ENCODE measurements around the gene EMP1. TPM values are rescaled to one million over a fixed set of nuclear protein-coding genes. Genes with fewer than 3 reads are reported as not detected.

Gene EMP1
- total and polyA plus RNA-seq, 2 of the 8 experiments (the other 6 are each of a cell fraction or from before 2014, with no cell fraction given), result 0.17 to 0.65 TPM

DNA sequence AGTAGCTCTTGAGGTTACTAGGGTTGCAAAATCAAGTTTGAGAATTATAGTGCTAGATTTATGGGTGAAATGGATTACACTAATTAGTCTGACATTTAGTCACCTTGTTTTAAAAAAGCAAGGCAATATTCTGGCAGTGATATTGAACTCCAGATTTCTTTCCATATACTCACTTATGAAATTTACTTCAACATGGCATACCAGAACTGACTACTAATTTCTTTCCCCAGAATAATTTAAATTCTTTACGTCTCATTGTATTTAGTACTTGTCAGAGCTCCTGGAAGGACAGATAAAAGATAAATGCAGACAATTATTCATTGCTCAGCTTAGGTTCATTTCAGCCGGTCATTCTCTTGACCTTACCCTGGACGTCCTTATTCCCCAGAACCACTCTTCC, 24.3 kb downstream of the EMP1 start:
- Histone ChIP-seq H3K18ac (ENCODE audit: extremely low read depth, low read length) (no peak overlapping the region), H3K4me1 (replicated peaks in 1 of 4; ENCODE audit: control insufficient read depth in 3 of 4, insufficient read depth in 4 of 4, low read length in 3 of 4) (no peaks in the 10 kb centered on the region), H3K56ac (replicated peaks; ENCODE audit: insufficient read length, low read depth, low read length) (no peak overlapping the region), H3K36me3 (ENCODE audit: control insufficient read depth in 2 of 4, insufficient read depth in 4 of 4, low read length in 3 of 4) (no peaks in the 10 kb centered on the region), H4K5ac (ENCODE audit: insufficient read length, low read depth, low read length) (no peak overlapping the region), H3K27me3 (replicated peaks in 1 of 4; ENCODE audit: control insufficient read depth in 3 of 4, extremely low read depth in 1 of 4, insufficient read depth in 3 of 4, low read length in 3 of 4) (no peaks in the 10 kb centered on the region), H4K20me1 (replicated peaks in 1 of 2; ENCODE audit: control insufficient read depth in 1 of 2, insufficient read depth in 2 of 2, low read length in 2 of 2) (no peaks in the 10 kb centered on the region), H3K4me2 (ENCODE audit: insufficient read depth in 1 of 2, low read depth in 2 of 2, low read length in 2 of 2) (no peak overlapping the region), H3K4ac (replicated peaks; ENCODE audit: insufficient read length, low read depth, low read length) (no peak overlapping the region), H2BK120ac (replicated peaks; ENCODE audit: low read depth, low read length) (no peak overlapping the region), H2BK15ac (ENCODE audit: low read length) (no peak overlapping the region), H2BK5ac (ENCODE audit: low read depth, low read length) (no peak overlapping the region), H3K9ac (replicated peaks in 1 of 4; ENCODE audit: extremely low read depth in 1 of 4, low read depth in 3 of 4, low read length in 3 of 4) (no peak overlapping the region), H3K27ac (ENCODE audit: low read depth, low read length) (no peak overlapping the region), H3K9me3 (ENCODE audit: insufficient read depth in 2 of 2, low read depth in 1 of 2, low read length in 1 of 2) (peaks cover 10 to 11% of the 10 kb centered on the region in 2 experiments; a peak in 1 of 4 replicates), H3K23ac (ENCODE audit: insufficient read length) (no peak overlapping the region), H3K23me2 (ENCODE audit: low read depth, low read length) (no peaks in the 10 kb centered on the region), H2BK12ac (ENCODE audit: low read depth, low read length) (no peak overlapping the region), H4K8ac (ENCODE audit: extremely low read depth, insufficient read depth, low read length) (no peak overlapping the region), H3K14ac (ENCODE audit: insufficient read length) (no peak overlapping the region), H2BK20ac (ENCODE audit: low read length) (no peak overlapping the region), H2AK5ac (ENCODE audit: low read depth, low read length) (no peak overlapping the region), H2AFZ (ENCODE audit: low read length) (no peak overlapping the region), H3K79me2 (ENCODE audit: control insufficient read depth in 1 of 2, insufficient read depth in 2 of 2, low read length in 2 of 2) (no peaks in the 10 kb centered on the region), H3K79me1 (ENCODE audit: low read depth, low read length) (no peaks in the 10 kb centered on the region), H3K4me3 (ENCODE audit: extremely low read depth in 1 of 4, insufficient read depth in 2 of 4, low read depth in 3 of 4, low read length in 4 of 4) (no peak overlapping the region), H4K91ac (replicated peaks; ENCODE audit: insufficient read length, low read length) (no peak overlapping the region)
- FAIRE-seq (no peak), DNase-seq (ENCODE audit: low read depth in 1 of 2, low spot score in 2 of 2) (no peak)
- POLR2A ChIA-PET (ENCODE audit: partially characterized antibody), result no interaction called here
- TF ChIP-seq POU5F1 (IDR thresholded peaks at IDR 0.05; ENCODE audit: low read depth, low read length) (no peak), CBX5 (IDR thresholded peaks at IDR 0.05; ENCODE audit: low read depth, low read length) (no peak), RNF2 (IDR thresholded peaks at IDR 0.05; ENCODE audit: borderline replicate concordance, low read depth, low read length, missing control alignments, poor library complexity, severe bottlenecking) (no peak), CTBP2 (IDR thresholded peaks at IDR 0.05; ENCODE audit: borderline replicate concordance, insufficient read depth, insufficient read length, low read length) (no peak), HDAC2 (IDR thresholded peaks at IDR 0.05; ENCODE audit: borderline replicate concordance in 1 of 2, low read depth in 2 of 2, low read length in 2 of 2) (no peak), SRF (IDR thresholded peaks at IDR 0.05; ENCODE audit: low read depth, low read length) (no peak), CEBPB (IDR thresholded peaks at IDR 0.05; ENCODE audit: low read depth, low read length) (no peak), YY1 (IDR thresholded peaks at IDR 0.05; ENCODE audit: low read depth, low read length) (no peak)
- WGBS, 2 experiments (ENCODE audit: extremely low coverage in 1 of 2, insufficient coverage in 1 of 2, insufficient read length in 1 of 2, insufficient replicate concordance in 2 of 2, low coverage in 1 of 2, low lambda C conversion rate in 2 of 2, missing lambda C conversion rate in 1 of 2), result 94% methylated on average over 3 of the region's 3 CpGs; no CpG with 5 or more reads in 1 of the 2 experiments
- CTCF ChIA-PET (ENCODE audit: partially characterized antibody), result interaction anchor here (0.6 to 1.5 kb wide), 5 partner anchors 15 to 305 kb away, joined by 3 to 4 read pairs (median 3); no protein-coding TSS in a partner anchor

All from H1 (cell line).